GM18499 (cell line): ENCODE data around the gene NELL1.

ENCODE experiments used
- ATAC-seq: cut with Tn5 transposase; IDR thresholded peaks from one replicate; pipeline ENCODE4 v1.9.1; 2021; ENCODE audit warnings: moderate number of reproducible peaks; ENCODE audit not compliant: insufficient read depth, unreplicated experiment

NELL1 gene

GRCh38 chr11:20668844-20669819 lies at the start of gene NELL1:
Gene NELL1, plus strand, starts transcription at chr11:20669586.
- no peak for ATAC-seq

GRCh38 chr11:20620988-20621387 lies 48.4 kb upstream of the NELL1 start:
- ATAC-seq, result no peak

DNA sequence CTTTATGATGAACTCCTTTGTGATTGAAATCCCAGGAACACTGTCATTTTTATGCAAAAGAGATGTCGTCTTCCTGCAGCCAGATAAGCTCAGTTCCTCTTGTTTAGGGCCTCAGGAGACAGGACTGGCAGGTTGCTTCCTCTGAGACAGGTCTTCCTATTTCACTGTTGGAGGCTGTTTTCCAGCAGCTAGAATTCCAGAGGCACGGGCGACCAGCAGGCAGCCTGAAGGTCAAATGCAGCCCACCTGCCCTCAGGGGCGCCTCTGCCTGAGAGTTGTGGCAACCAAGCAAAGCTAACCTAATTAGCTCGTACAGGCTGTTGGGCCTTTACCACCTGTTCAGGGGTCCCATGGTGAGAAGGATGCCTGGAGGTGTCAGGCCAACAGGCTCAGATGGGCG lies 47.7 kb upstream of the NELL1 start:
- ATAC-seq, result no peak

- ATAC-seq, result no peak
These were observed 46.1 kb upstream of the NELL1 start for GRCh38 chr11:20623252-20623651.

GRCh38 chr11:20626279-20626678 lies 43.1 kb upstream of the NELL1 start:
- ATAC-seq, result no peak

DNA sequence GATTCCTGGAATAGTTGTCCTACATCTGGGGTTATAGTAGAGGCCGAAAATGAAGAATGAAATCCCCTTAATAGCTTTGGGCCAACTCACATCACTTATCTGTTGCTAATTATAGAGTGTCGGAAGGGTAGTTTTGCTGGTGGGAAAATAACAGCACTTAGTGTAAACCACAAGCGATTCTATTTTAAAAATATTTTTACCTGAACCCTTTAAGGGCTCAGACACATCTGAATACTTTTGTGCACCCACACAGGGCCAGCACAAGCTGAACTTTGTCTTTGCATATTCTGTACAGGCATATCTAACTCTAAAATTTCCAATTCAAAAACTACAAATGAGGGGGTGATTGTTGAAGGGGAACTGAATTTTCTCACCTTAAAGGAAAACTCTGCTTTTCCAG lies 42.4 kb upstream of the NELL1 start:
- no peak for ATAC-seq

- no peak for ATAC-seq
These were observed 41.7 kb upstream of the NELL1 start for GRCh38 chr11:20627701-20628100.

GRCh38 chr11:20631519-20632168 lies 37.7 kb upstream of the NELL1 start:
- ATAC-seq, result no peak

- no peak for ATAC-seq
These were observed 37.2 kb upstream of the NELL1 start for GRCh38 chr11:20632169-20632532.

GRCh38 chr11:20634044-20634443 lies 35.3 kb upstream of the NELL1 start:
- no peak for ATAC-seq

DNA sequence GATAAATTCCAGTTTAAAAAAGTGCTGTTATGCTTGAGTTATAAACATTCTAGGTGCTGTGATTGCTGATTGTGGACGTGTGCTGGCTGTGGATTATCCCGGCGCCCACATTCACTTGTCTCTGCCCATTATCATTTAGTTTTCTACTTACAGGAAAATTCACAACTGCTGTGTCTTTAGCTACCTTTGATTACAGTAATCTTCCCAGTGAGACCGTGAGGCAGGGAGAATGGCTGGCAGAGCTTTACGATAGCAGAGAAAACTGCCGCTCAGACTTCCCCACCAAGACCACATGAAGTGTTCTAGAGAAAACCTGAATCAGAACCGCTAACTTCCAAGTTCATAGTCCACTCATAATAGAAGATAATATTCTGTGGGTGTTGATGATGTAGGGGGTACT lies 34.6 kb upstream of the NELL1 start:
- no peak for ATAC-seq

- ATAC-seq, result no peak
These were observed 31.3 kb upstream of the NELL1 start for GRCh38 chr11:20638074-20638473.

- ATAC-seq, result no peak
These were observed 29.7 kb upstream of the NELL1 start for GRCh38 chr11:20639688-20640087.

DNA sequence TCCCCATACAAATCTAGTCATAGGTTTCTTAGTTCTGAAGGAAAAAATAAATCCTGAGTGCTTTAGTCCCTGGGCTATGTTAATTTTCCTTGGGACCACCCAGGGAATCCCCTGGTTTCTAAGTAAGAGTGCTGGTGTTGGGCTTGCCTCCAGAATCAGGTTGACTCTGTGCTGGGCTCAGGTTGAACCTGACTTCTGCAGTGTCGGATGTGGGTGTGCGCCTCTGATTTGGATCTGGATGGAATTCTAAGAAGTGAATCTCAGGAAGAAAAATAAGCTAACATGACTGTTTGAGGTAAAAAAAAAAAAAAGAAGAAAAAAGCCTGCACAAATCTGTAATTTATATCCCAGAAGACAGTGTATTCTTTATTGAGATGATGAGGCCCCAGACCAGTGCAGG lies 29.0 kb upstream of the NELL1 start:
- ATAC-seq, result no peak

GRCh38 chr11:20644360-20644759 lies 25.0 kb upstream of the NELL1 start:
- ATAC-seq, result no peak

GRCh38 chr11:20647976-20648565 lies 21.3 kb upstream of the NELL1 start:
- ATAC-seq, result no peak

GRCh38 chr11:20652150-20652806 lies 17.1 kb upstream of the NELL1 start:
- ATAC-seq, result no peak

DNA sequence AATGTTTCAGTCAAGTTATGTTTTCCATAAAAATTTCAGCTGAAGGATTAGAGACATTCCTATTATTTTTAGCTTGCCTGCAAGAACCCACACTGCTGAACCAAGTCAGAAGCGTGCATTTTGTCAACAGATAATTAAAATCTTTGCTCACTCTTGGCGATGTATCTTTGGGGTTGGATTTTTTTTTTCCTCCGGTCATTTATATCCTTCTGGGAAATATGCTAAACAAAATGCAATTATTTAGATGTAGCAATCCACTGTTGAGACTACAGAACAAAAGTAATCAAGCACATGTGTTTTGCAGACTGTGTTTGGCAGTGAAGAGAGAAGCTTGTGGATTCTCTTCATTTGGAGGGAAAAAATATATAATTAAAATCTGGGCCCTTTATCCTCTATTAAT lies 15.3 kb upstream of the NELL1 start:
- no peak for ATAC-seq

GRCh38 chr11:20656901-20657300 lies 12.5 kb upstream of the NELL1 start:
- ATAC-seq, result no peak

DNA sequence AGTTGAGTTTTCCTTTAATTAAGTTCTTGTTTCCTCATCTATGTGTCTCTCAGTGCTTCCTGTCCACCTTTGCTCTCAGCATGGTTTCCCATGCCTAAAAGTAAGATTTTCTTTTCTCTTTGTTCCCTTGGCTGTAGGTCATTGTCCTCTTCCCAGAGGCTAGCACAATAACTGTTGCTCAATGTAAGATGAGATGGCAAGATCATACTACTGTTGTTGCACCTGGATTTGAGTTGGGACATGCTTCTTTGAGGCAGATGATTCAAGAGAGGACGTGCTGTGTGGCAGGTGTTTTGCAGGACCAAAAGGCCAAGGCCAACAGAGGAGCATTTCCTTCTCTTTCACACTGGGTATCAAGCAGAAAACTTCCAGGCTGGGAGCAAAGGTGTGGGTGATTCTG lies 11.3 kb upstream of the NELL1 start:
- no peak for ATAC-seq

GRCh38 chr11:20661445-20661844 lies 7.9 kb upstream of the NELL1 start:
- ATAC-seq, result no peak
